ENCODE measurements around the gene DNAH1. TPM values are rescaled to one million over a fixed set of nuclear protein-coding genes. Genes with fewer than 3 reads are reported as not detected.

Gene DNAH1
- total and polyA plus RNA-seq, 2 donors from 2014 or later, result 1.7 to 12.1 TPM

- Histone ChIP-seq H3K27me3 (ENCODE audit: control insufficient read depth, insufficient read depth, low read length) (no peaks in the 10 kb centered on the region), H3K4me3 (ENCODE audit: low read length in 3 of 3) (no peak overlapping the region), H3K36me3 (ENCODE audit: control insufficient read depth in 2 of 3, insufficient read depth in 3 of 3, low read length in 3 of 3) (peaks cover 0 to 68% (median 47%) of the 10 kb centered on the region in 3 donors), H3K9ac (ENCODE audit: low read length in 3 of 3) (no peak overlapping the region), H3K4me1 (ENCODE audit: control insufficient read depth in 2 of 3, insufficient read depth in 2 of 3, low read depth in 1 of 3, low read length in 3 of 3) (peaks cover 0 to 4% (median 0%) of the 10 kb centered on the region in 3 donors), H3K9me3 (ENCODE audit: control insufficient read depth in 2 of 3, insufficient read depth in 1 of 3, low read length in 3 of 3) (no peaks in the 10 kb centered on the region), H3K27ac (ENCODE audit: low read depth in 2 of 2, low read length in 2 of 2) (no peak overlapping the region)
- DNase-seq, result peak in 1 of 5 donors; percentile 73
- FAIRE-seq, result no peak
- no peak for TF ChIP-seq CTCF (IDR thresholded peaks at IDR 0.05; ENCODE audit: borderline replicate concordance, extremely low read depth, insufficient read depth)
- intact Hi-C loops (cut with DNase I), result no loop called here
These were observed 87.2 kb downstream of the DNAH1 start for GRCh38 chr3:52403271-52403841.

GRCh38 chr3:52403955-52404354 lies 87.8 kb downstream of the DNAH1 start:
- H3K4me3 ChIP-seq (ENCODE audit: low read length in 3 of 3), result no peak overlapping the region
- peaks cover 5 to 10% (median 6%) of the 10 kb centered on the region in 3 donors for H3K4me1 ChIP-seq (ENCODE audit: control insufficient read depth in 2 of 3, insufficient read depth in 2 of 3, low read depth in 1 of 3, low read length in 3 of 3)
- H3K9me3 ChIP-seq (ENCODE audit: control insufficient read depth in 2 of 3, insufficient read depth in 1 of 3, low read length in 3 of 3), result no peaks in the 10 kb centered on the region
- H3K9ac ChIP-seq (ENCODE audit: low read length in 3 of 3), result no peak overlapping the region
- DNase-seq, result peak in 2 of 5 donors; percentile 33
- no peak for FAIRE-seq
- no peak for TF ChIP-seq CTCF (IDR thresholded peaks at IDR 0.05; ENCODE audit: borderline replicate concordance, extremely low read depth, insufficient read depth)
- no peaks in the 10 kb centered on the region for H3K27me3 ChIP-seq (ENCODE audit: control insufficient read depth, insufficient read depth, low read length)
- H3K36me3 ChIP-seq (ENCODE audit: control insufficient read depth in 2 of 3, insufficient read depth in 3 of 3, low read length in 3 of 3), result peaks cover 0 to 70% (median 43%) of the 10 kb centered on the region in 3 donors
- intact Hi-C loops (cut with DNase I), result no loop called here
- H3K27ac ChIP-seq (ENCODE audit: low read depth in 2 of 2, low read length in 2 of 2), result no peak overlapping the region

- Histone ChIP-seq H3K27ac (ENCODE audit: low read depth in 2 of 2, low read length in 2 of 2) (no peak overlapping the region), H3K27me3 (ENCODE audit: control insufficient read depth, insufficient read depth, low read length) (no peaks in the 10 kb centered on the region), H3K36me3 (ENCODE audit: control insufficient read depth in 2 of 3, insufficient read depth in 3 of 3, low read length in 3 of 3) (peaks cover 0 to 69% (median 43%) of the 10 kb centered on the region in 3 donors), H3K9me3 (ENCODE audit: control insufficient read depth in 2 of 3, insufficient read depth in 1 of 3, low read length in 3 of 3) (no peaks in the 10 kb centered on the region), H3K4me1 (ENCODE audit: control insufficient read depth in 2 of 3, insufficient read depth in 2 of 3, low read depth in 1 of 3, low read length in 3 of 3) (peaks cover 6 to 14% (median 10%) of the 10 kb centered on the region in 3 donors), H3K9ac (ENCODE audit: low read length in 3 of 3) (no peak overlapping the region), H3K4me3 (ENCODE audit: low read length in 3 of 3) (no peak overlapping the region)
- intact Hi-C loops (cut with DNase I), result no loop called here
- DNase-seq (peak in 1 of 5 donors; percentile 56), FAIRE-seq (no peak)
- TF ChIP-seq CTCF (IDR thresholded peaks at IDR 0.05; ENCODE audit: borderline replicate concordance, extremely low read depth, insufficient read depth), result no peak
These were observed 88.3 kb downstream of the DNAH1 start for GRCh38 chr3:52404391-52404790.
